Activated CD4-positive, alpha-beta memory T cell treated with anti-CD3 and anti-CD28 coated beads for 36 hours (primary cell): ENCODE results near the gene CSRNP3. TPM values are rescaled to one million over a fixed set of nuclear protein-coding genes. Genes with fewer than 3 reads are reported as not detected.
"Not testable (repeated sequence)": the region's sequence is repeated elsewhere in the genome, so short reads cannot be mapped to it uniquely, and the experiment has no call there.

Source experiments
- CTCF ChIA-PET: fragments of 350-600 bp; sonication (Branson Sonifier 250); formaldehyde crosslinking; loops from one replicate; lab custom pipeline; 2021; ENCODE audit warnings: antibody characterized with exemption, inconsistent platforms; lab: Charles Lee
- POLR2A ChIA-PET: fragments of 350-600 bp; sonication (Branson Sonifier 250); formaldehyde crosslinking; loops from one replicate; lab custom pipeline; 2021; ENCODE audit warnings: antibody characterized with exemption; lab: Charles Lee
- DNase-seq: peaks from one replicate; pipeline ENCODE4 v3.0.0-alpha.2; 2020
- H3K27ac Mint-ChIP-seq: one replicate; pipeline ENCODE4 v1.8.0; 2021; ENCODE audit warnings: mixed read lengths
- H3K27me3 Mint-ChIP-seq: one replicate; pipeline ENCODE4 v1.8.0; 2021; ENCODE audit warnings: mixed read lengths
- H3K36me3 Mint-ChIP-seq: one replicate; pipeline ENCODE4 v1.8.0; 2021; ENCODE audit warnings: mixed read lengths
- H3K4me1 Mint-ChIP-seq: one replicate; pipeline ENCODE4 v1.8.0; 2021; ENCODE audit warnings: low read depth, mixed read lengths
- H3K4me3 Mint-ChIP-seq: one replicate; pipeline ENCODE4 v1.8.0; 2021; ENCODE audit warnings: mild to moderate bottlenecking, mixed read lengths
- H3K9me3 Mint-ChIP-seq: one replicate; pipeline ENCODE4 v1.8.0; 2021; ENCODE audit warnings: mixed read lengths
- intact Hi-C: fragments of 100-400 bp; cut with micrococcal nuclease; formaldehyde crosslinking; loops from one replicate; pipeline ENCODE4 v1.15.1; 2023
- total RNA-seq, 2 experiments: library from RNA; stranded (reverse); gene quantifications; one replicate each; pipeline ENCODE4 v1.2.3, GENCODE V29; 2021

Gene CSRNP3
- total RNA-seq, 2 experiments from 2014 or later, result not detected

DNA sequence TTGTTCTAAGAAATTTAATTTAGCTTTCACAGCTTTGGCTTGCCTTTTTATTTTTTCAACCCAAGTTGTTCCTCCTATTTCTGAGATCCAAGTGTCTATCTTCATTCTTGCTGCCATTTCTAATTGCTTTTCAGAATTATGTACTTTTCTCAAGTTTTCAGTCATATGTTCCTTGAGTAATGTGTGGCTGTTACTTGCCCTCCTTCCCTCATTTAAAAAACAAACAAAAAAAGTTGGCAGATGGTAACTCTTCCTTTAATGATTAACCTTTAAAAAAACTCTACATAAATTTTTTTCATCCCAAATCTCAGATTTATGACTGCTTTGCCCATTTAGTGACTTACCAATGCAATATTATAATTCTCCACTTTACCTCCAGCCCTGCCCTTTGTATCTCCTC is 193.2 kb downstream of the CSRNP3 start:
- intact Hi-C loops, result no loop called here
- ChIA-PET POLR2A (no interaction called here), CTCF (no interaction called here)
- Mint-ChIP-seq H3K4me3 (no peak overlapping the region), H3K27ac (no peak overlapping the region), H3K36me3 (no peaks in the 10 kb centered on the region), H3K27me3 (peaks cover 1% of the 10 kb centered on the region), H3K9me3 (no peaks in the 10 kb centered on the region), H3K4me1 (no peaks in the 10 kb centered on the region)
- DNase-seq, result no peak

DNA sequence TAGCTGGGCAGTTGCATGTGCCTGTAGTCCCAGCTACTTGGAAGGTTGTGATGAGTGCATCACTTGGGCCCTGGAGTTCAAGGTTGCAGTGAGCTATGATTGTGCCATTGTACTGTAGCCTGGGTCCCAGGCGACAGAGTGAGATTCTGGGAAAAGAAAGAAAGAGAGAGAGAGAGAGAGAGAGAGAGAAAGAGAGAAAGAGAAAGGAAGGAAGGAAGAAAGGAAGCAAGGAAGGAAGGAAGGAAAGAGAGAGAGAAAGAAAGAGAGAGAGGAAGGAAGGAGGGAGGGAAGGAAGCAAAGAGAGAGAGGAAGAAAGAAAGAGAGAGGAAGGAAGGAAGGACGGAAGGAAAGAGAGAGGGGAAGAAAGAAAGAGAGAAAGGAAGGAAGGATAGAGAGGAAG is 196.1 kb downstream of the CSRNP3 start:
- no peaks in the 10 kb centered on the region for H3K9me3 Mint-ChIP-seq
- no peak for DNase-seq
- H3K27ac Mint-ChIP-seq, result no peak overlapping the region
- ChIA-PET CTCF (no interaction called here), POLR2A (no interaction called here)
- peaks cover 1% of the 10 kb centered on the region for H3K27me3 Mint-ChIP-seq
- intact Hi-C loops, result no loop called here
- no peaks in the 10 kb centered on the region for H3K4me1 Mint-ChIP-seq
- no peak overlapping the region for H3K4me3 Mint-ChIP-seq
- no peaks in the 10 kb centered on the region for H3K36me3 Mint-ChIP-seq

- H3K27me3 Mint-ChIP-seq, CTCF ChIA-PET, intact Hi-C loops, POLR2A ChIA-PET, H3K36me3 Mint-ChIP-seq, H3K9me3 Mint-ChIP-seq, H3K4me1 Mint-ChIP-seq, DNase-seq, H3K27ac Mint-ChIP-seq, H3K4me3 Mint-ChIP-seq: not testable (repeated sequence)
These were observed 196.6 kb downstream of the CSRNP3 start for GRCh38 chr2:165666073-165666472.

DNA sequence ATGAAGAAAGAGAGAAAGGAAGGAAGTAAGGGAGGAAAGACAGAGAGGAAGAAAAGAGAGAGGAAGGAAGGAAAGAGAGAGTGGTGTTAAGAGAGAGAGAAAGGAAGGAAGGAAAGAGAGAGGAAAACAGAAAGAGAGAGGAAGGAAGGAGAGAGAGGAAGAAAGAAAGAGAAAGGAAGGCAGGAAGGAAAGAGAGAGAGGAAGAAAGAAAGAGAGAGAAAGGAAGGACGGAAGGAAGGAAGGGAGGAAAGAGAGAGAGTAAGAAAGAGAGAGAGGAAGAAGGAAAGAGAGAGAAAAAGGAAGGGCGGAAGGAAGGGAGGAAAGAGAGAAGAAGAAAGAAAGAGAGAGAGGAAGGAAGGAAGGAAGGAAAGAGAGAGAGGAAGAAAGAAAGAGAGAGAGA is 197.1 kb downstream of the CSRNP3 start:
- no peaks in the 10 kb centered on the region for H3K9me3 Mint-ChIP-seq
- no peaks in the 10 kb centered on the region for H3K36me3 Mint-ChIP-seq
- DNase-seq, result no peak
- ChIA-PET POLR2A (no interaction called here), CTCF (no interaction called here)
- no peaks in the 10 kb centered on the region for H3K4me1 Mint-ChIP-seq
- intact Hi-C loops, result no loop called here
- H3K27me3 Mint-ChIP-seq, result peaks cover 1% of the 10 kb centered on the region
- H3K4me3 Mint-ChIP-seq, result no peak overlapping the region
- H3K27ac Mint-ChIP-seq, result no peak overlapping the region

GRCh38 chr2:165667375-165667774 is 197.9 kb downstream of the CSRNP3 start:
- no peaks in the 10 kb centered on the region for H3K4me1 Mint-ChIP-seq
- no peak overlapping the region for H3K4me3 Mint-ChIP-seq
- no peaks in the 10 kb centered on the region for H3K36me3 Mint-ChIP-seq
- intact Hi-C loops, result no loop called here
- no peak for DNase-seq
- H3K27me3 Mint-ChIP-seq, result peaks cover 1% of the 10 kb centered on the region
- no peak overlapping the region for H3K27ac Mint-ChIP-seq
- H3K9me3 Mint-ChIP-seq, result no peaks in the 10 kb centered on the region
- CTCF ChIA-PET, result no interaction called here
- POLR2A ChIA-PET, result no interaction called here

- no peaks in the 10 kb centered on the region for H3K36me3 Mint-ChIP-seq
These were observed 205.3 kb downstream of the CSRNP3 start for GRCh38 chr2:165674780-165675179.

GRCh38 chr2:165675551-165675968 is 206.1 kb downstream of the CSRNP3 start:
- ChIA-PET CTCF (no interaction called here), POLR2A (no interaction called here)
- H3K36me3 Mint-ChIP-seq, result no peaks in the 10 kb centered on the region
- H3K27me3 Mint-ChIP-seq, result peaks cover 2% of the 10 kb centered on the region
- no peak for DNase-seq
- no peaks in the 10 kb centered on the region for H3K9me3 Mint-ChIP-seq
- no peak overlapping the region for H3K4me3 Mint-ChIP-seq
- H3K4me1 Mint-ChIP-seq, result no peaks in the 10 kb centered on the region
- intact Hi-C loops, result no loop called here
- no peak overlapping the region for H3K27ac Mint-ChIP-seq

More at GRCh38 chr2:165674780-165675179, 205.3 kb downstream of the CSRNP3 start:
- CTCF ChIA-PET, result no interaction called here
- H3K4me1 Mint-ChIP-seq, result no peaks in the 10 kb centered on the region
- no peak overlapping the region for H3K4me3 Mint-ChIP-seq
- no peaks in the 10 kb centered on the region for H3K9me3 Mint-ChIP-seq
- intact Hi-C loops, result no loop called here
- peaks cover 2% of the 10 kb centered on the region for H3K27me3 Mint-ChIP-seq
- H3K27ac Mint-ChIP-seq, result no peak overlapping the region
- POLR2A ChIA-PET, result no interaction called here
- DNase-seq, result no peak

DNA sequence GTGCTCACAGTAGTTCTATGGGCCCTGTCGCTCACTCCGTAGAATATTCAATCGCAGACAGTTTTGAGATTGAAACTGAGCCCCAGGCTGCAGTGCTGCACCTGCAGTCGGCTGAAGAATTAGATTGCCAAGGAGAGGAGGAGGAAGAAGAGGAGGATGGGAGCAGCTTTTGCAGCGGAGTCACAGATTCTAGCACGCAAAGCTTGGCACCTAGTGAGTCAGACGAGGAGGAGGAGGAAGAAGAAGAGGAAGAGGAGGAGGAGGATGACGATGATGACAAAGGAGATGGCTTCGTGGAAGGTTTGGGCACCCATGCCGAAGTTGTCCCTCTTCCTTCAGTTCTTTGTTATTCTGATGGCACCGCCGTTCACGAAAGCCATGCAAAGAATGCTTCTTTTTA is 209.4 kb downstream of the CSRNP3 start:
- Mint-ChIP-seq H3K27me3 (peaks cover 2% of the 10 kb centered on the region), H3K4me3 (no peak overlapping the region), H3K27ac (no peak overlapping the region), H3K9me3 (no peaks in the 10 kb centered on the region), H3K36me3 (no peaks in the 10 kb centered on the region), H3K4me1 (no peaks in the 10 kb centered on the region)
- intact Hi-C loops, result no loop called here
- DNase-seq, result no peak
- POLR2A ChIA-PET, result no interaction called here
- CTCF ChIA-PET, result no interaction called here

DNA sequence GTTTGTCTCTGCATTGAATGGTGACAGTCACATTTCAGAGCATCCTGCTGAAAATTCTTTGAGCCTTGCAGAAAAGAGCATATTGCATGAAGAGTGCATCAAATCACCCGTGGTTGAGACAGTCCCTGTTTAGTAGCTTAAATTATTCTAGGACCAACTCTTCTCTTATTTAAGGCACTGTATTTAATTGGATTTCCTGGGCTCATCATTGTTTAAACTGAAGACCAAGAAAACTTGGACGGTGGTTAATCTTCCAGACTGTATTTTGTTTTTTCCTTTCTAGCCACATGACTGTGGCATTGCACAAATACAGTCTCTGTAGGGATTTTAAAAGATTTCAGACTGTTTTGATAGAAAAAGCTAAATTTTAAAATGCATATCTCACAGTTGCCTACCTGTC is 210.1 kb downstream of the CSRNP3 start:
- POLR2A ChIA-PET, result no interaction called here
- no peaks in the 10 kb centered on the region for H3K27me3 Mint-ChIP-seq

DNA sequence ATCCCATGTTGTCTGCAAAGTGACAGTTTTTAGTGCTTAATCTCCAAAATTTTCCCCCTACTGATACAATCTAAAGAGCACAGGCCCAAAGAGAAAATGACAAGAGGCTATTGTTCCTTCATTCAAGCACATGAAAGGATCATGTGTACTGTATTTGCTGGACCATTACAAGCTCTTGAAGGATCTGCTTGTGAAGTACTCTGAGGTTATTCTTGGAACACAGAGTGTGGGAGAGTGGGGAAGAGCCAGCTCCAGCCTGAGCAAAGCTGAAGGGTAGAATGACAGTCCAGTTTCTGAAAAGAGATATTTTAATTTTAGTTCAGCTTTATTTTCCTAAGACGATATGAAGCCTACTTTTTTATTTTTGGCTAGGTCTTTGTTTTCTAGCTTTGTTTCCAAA is 212.3 kb downstream of the CSRNP3 start:
- H3K4me3 Mint-ChIP-seq, result no peak overlapping the region
- H3K4me1 Mint-ChIP-seq, result no peaks in the 10 kb centered on the region
- H3K27ac Mint-ChIP-seq, result no peak overlapping the region
- DNase-seq, result no peak
- no peaks in the 10 kb centered on the region for H3K36me3 Mint-ChIP-seq
- ChIA-PET POLR2A (no interaction called here), CTCF (no interaction called here)
- intact Hi-C loops, result no loop called here
- peaks cover 2% of the 10 kb centered on the region for H3K27me3 Mint-ChIP-seq
- no peaks in the 10 kb centered on the region for H3K9me3 Mint-ChIP-seq

More for the DNA sequence above, 210.1 kb downstream of the CSRNP3 start:
- Mint-ChIP-seq H3K27ac (no peak overlapping the region), H3K36me3 (no peaks in the 10 kb centered on the region), H3K4me1 (no peaks in the 10 kb centered on the region), H3K4me3 (no peak overlapping the region), H3K9me3 (no peaks in the 10 kb centered on the region)
- no peak for DNase-seq
- CTCF ChIA-PET, result no interaction called here
- intact Hi-C loops, result no loop called here

- ChIA-PET CTCF (no interaction called here), POLR2A (no interaction called here)
- DNase-seq, result no peak
- intact Hi-C loops, result no loop called here
- H3K36me3 Mint-ChIP-seq, result no peaks in the 10 kb centered on the region
- H3K27me3 Mint-ChIP-seq, result peaks cover 6% of the 10 kb centered on the region
- no peaks in the 10 kb centered on the region for H3K9me3 Mint-ChIP-seq
- H3K27ac Mint-ChIP-seq, result no peak overlapping the region
- no peak overlapping the region for H3K4me3 Mint-ChIP-seq
- H3K4me1 Mint-ChIP-seq, result no peaks in the 10 kb centered on the region
These were observed 213.0 kb downstream of the CSRNP3 start for GRCh38 chr2:165682546-165682945.

DNA sequence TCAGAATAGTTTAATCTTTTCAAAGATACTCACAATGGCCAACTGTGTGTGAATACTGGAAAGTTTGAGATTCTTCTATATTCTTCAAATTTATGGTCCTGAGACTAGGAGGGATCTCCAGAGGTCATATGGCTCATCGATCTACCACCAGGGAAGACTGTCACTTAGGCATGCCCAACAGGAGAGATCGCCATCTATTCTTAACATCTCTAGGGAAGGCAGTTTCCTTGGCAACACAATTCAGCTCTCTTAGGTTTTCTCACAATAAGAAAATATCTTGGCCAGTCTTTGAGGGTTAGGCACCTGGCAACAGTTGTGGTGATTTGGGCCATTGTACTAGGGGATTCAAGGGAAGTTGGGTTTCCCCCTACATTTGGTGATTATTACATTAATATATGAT is 217.3 kb downstream of the CSRNP3 start:
- intact Hi-C loops, result no loop called here
- no peaks in the 10 kb centered on the region for H3K36me3 Mint-ChIP-seq
- CTCF ChIA-PET, result no interaction called here
- no peak for DNase-seq
- H3K27me3 Mint-ChIP-seq, result peaks cover 9% of the 10 kb centered on the region
- H3K4me1 Mint-ChIP-seq, result no peaks in the 10 kb centered on the region
- POLR2A ChIA-PET, result no interaction called here
- H3K27ac Mint-ChIP-seq, result no peak overlapping the region
- H3K9me3 Mint-ChIP-seq, result no peaks in the 10 kb centered on the region
- no peak overlapping the region for H3K4me3 Mint-ChIP-seq

GRCh38 chr2:165687426-165688002 is 218.0 kb downstream of the CSRNP3 start:
- CTCF ChIA-PET, result interaction anchor here (1.2 kb wide), 1 partner anchor 187 kb away, joined by 5 read pairs; no protein-coding TSS in a partner anchor
- H3K9me3 Mint-ChIP-seq, result no peaks in the 10 kb centered on the region
- peaks cover 9% of the 10 kb centered on the region for H3K27me3 Mint-ChIP-seq
- H3K27ac Mint-ChIP-seq, result no peak overlapping the region
- H3K4me3 Mint-ChIP-seq, result no peak overlapping the region
- POLR2A ChIA-PET, result no interaction called here
- intact Hi-C loops, result no loop called here
- no peak for DNase-seq
- H3K36me3 Mint-ChIP-seq, result no peaks in the 10 kb centered on the region
- no peaks in the 10 kb centered on the region for H3K4me1 Mint-ChIP-seq
